Measurements from ENCODE around the gene EPS8L3.

The EPS8L3 gene, protein sequence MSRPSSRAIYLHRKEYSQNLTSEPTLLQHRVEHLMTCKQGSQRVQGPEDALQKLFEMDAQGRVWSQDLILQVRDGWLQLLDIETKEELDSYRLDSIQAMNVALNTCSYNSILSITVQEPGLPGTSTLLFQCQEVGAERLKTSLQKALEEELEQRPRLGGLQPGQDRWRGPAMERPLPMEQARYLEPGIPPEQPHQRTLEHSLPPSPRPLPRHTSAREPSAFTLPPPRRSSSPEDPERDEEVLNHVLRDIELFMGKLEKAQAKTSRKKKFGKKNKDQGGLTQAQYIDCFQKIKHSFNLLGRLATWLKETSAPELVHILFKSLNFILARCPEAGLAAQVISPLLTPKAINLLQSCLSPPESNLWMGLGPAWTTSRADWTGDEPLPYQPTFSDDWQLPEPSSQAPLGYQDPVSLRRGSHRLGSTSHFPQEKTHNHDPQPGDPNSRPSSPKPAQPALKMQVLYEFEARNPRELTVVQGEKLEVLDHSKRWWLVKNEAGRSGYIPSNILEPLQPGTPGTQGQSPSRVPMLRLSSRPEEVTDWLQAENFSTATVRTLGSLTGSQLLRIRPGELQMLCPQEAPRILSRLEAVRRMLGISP

DNA sequence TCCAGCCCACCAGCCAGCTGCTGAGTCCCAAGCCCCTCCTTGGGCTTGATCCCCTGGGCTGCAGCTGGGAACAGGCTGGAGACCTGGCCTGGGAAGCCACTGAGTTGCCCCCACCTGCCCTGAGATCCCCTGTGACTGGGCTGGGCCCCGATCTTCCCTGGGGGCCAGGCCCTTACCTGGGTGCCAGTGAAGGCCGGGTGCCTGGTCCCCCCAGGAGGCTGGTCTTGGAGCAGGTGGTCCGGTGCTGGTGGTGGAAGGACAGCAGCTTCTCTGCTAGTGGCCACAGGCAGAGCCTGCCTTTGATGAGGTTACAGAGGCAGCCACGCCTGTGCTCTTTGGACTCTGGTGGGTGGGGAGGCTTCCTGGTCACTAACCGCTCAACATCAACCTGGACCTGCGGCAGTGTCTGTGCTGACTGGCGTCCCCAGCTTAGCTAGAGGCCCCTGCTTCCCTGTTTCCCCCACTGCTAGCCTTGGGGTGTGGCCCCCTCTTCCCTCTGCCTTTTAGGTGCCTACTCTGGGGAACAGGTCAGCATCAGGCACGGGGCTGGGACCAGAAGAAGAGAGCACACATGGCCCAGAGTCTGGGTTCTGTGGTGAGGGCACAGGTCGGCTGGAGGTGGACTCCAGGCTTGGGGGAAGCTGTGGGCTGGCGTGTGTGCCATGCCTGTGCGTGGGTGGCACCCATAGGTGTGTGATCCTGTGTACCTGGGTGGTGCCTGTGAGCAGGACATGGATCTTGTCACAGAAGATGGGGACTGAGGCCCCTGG, at the start of gene EPS8L3:
Gene EPS8L3 (minus strand): TSS at position 278 of the 770 bp plus-strand sequence. CDS start 2,174 bp downstream, outside the sequence.
- H3K9me3 ChIP-seq, result no peaks in the 10 kb centered on the region
- no peaks in the 10 kb centered on the region for H3K4me1 ChIP-seq

DNA sequence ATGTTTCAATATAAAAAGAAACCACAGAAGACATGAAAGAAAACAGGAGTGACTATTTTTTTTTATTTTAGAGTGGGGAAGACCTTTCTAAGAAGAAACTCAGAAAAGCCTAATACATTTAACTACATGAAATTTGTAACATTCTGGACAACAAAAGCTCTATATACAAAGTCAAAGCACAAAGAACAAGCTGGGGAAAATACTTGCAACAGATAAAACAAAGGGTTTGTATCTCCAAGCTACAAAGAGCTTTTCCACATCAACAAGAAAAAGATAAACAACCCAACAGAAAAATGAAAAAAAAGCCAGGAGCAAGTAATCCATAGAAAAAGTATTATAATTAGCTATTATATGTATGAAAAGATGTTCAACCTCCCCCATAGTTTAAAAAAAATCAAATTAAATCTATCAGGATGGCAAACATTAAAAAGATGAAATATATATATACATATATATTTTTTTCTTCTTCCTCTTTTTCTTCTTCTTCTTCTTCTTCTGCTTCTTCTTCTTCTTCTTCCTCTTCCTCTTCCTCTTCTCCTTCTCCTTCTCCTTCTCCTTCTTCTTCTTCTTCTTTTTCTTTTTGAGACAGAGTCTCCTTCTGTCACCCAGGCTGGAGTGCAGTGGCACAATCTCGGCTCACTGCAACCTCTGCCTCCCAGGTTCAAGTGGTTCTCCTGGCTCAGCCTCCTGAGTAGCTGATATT, 49.1 kb upstream of the EPS8L3 start:
- Histone ChIP-seq H3K4me1 (peaks cover 2% of the 10 kb centered on the region; the same call in 1 of the 2 replicates), H3K9me3 (peaks cover 7% of the 10 kb centered on the region), H3K36me3 (replicated peaks) (no peaks in the 10 kb centered on the region), H3K4me3 (no peak overlapping the region), H3K27me3 (ENCODE audit: low read depth) (no peaks in the 10 kb centered on the region)
- in situ Hi-C loops (cut with MboI; ENCODE audit: low sequenced_read_pairs), result no loop called here
- no peak for DNase-seq (ENCODE audit: low spot score in 2 of 2)

More for the DNA sequence above, at the start of gene EPS8L3:
- no peak for DNase-seq (ENCODE audit: low spot score in 2 of 2)
- H3K27me3 ChIP-seq (ENCODE audit: low read depth), result no peaks in the 10 kb centered on the region
- no peak within 1 kb of the TSS for H3K4me3 ChIP-seq
- no peaks in the 10 kb centered on the region for H3K36me3 ChIP-seq (replicated peaks)
- in situ Hi-C loops (cut with MboI; ENCODE audit: low sequenced_read_pairs), result no loop called here

DNA sequence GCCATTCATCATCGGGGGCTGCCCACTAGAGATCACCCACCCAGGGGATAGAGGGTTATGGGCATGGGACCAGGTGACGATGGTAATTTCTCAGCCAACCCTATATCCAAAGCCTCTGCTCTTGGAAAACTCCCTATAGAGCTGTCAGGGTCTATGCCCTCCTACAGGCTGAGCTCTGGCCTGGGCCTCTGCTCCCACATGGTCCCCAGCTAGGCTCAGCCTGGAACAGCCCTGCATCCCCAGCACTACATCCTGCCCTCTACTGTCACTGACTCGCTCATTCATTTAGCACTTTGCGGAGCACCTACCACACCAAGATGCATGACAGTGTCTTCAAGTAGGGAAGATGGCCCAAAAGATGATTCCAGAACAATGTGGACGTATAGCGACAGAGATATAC, 45.0 kb upstream of the EPS8L3 start:
- H3K9me3 ChIP-seq, result no peaks in the 10 kb centered on the region
- peaks cover 2% of the 10 kb centered on the region; the same call in 1 of the 2 replicates for H3K4me1 ChIP-seq
- no peaks in the 10 kb centered on the region for H3K36me3 ChIP-seq (replicated peaks)
- no peak for DNase-seq (ENCODE audit: low spot score in 2 of 2)
- H3K27me3 ChIP-seq (ENCODE audit: low read depth), result no peaks in the 10 kb centered on the region
- H3K4me3 ChIP-seq, result no peak overlapping the region
- in situ Hi-C loops (cut with MboI; ENCODE audit: low sequenced_read_pairs), result no loop called here

DNA sequence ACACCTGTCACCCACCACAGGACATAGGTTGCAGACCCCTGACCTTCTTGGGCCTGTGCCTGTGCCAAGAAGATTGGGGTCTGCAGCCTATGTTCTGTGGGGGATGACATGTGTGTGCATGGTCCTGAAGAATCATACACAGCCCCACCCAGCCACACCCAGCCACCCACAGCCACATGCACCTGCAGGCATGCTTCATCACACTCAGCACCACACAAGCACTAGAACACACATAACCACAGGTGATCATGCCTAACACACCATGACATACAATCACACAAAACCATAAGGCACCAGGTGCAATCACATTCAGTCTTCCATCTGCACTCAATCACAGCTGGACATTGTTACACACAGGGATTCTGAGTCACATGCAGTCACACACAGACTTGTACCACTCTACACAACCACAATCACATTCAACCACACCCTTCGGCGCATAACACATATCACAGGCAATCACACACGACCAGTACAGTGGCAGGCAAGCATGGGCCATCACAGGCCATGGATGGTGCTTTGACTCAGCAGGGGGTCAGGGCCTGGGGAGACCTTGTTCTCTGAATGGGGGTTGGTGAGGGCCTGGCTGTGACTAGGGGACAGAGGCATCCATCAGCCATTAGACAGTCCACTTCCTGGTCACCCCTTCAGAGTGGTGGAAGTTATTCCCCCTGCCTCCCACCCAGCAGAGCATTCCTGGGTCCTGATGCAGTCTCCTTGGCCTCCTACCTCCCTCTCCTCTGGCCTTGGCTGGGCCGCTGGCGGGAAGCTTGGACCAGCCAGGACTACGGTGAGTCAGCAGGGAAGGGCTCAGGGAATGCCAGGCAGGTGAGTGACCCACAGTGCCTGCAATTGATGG, 44.3 kb upstream of the EPS8L3 start:
- no peak for DNase-seq (ENCODE audit: low spot score in 2 of 2)
- no peaks in the 10 kb centered on the region for H3K9me3 ChIP-seq
- H3K4me3 ChIP-seq, result no peak overlapping the region
- in situ Hi-C loops (cut with MboI; ENCODE audit: low sequenced_read_pairs), result no loop called here
- H3K36me3 ChIP-seq (replicated peaks), result no peaks in the 10 kb centered on the region
- no peaks in the 10 kb centered on the region for H3K27me3 ChIP-seq (ENCODE audit: low read depth)
- H3K4me1 ChIP-seq, result peaks cover 2% of the 10 kb centered on the region; the same call in 1 of the 2 replicates

DNA sequence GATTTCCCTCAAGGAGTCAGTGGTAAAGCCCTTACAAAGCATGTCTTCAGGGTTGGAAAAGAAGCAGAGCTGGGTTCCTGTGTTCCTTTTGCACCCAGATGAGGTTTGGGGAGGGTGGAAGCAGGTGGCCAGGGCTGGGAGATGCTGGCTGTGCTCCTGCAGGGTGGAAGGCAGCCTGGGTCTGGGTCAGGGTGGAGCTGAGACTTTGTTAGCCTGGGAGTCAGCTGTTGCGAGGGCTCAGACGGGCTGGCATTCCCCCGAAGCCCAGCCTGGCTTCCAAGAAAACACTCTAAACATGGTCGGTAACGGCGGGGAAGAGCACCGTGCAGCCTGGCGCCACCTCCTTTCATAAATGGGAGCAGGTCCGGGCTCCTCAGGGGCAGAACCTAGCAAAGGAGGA, 43.7 kb upstream of the EPS8L3 start:
- Histone ChIP-seq H3K36me3 (replicated peaks) (no peaks in the 10 kb centered on the region), H3K27me3 (ENCODE audit: low read depth) (no peaks in the 10 kb centered on the region), H3K9me3 (no peaks in the 10 kb centered on the region), H3K4me3 (no peak overlapping the region), H3K4me1 (no peaks in the 10 kb centered on the region)
- DNase-seq (ENCODE audit: low spot score in 2 of 2), result no peak
- in situ Hi-C loops (cut with MboI; ENCODE audit: low sequenced_read_pairs), result no loop called here

DNA sequence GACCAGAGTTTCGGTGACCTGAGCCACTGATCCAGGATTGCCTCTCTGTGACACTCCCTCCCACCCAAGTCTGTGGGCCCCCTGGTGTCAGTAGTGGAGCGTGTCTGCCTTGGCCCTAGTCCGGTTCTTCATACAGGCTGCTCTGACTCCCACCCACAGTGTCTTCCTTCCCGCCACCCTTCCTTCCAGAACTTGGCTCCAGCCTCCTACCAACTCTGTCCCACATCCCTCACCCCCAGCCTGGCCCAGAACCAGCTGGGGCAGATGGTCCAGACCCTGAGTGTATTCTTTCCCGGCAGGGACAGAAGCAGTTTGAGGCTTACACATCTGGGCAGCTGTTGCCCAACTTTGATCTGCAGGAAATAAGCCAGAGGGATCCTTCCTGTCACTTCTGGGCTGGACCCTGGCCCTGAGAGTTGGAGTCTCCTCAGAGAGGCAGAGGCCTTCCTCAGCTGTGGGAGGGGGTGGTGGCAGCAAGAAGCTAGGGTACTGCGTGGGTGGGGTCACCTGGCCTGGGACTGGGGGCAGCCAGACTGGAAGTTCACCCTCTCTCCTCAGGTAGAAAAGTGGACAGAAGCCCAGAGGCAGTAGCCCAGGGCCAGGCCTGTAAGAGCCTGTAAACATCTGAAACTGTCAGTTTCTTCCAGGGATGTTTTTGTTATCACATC, 43.1 kb upstream of the EPS8L3 start:
- Histone ChIP-seq H3K36me3 (replicated peaks) (no peaks in the 10 kb centered on the region), H3K4me1 (no peaks in the 10 kb centered on the region), H3K4me3 (no peak overlapping the region), H3K9me3 (no peaks in the 10 kb centered on the region), H3K27me3 (ENCODE audit: low read depth) (no peaks in the 10 kb centered on the region)
- no peak for DNase-seq (ENCODE audit: low spot score in 2 of 2)
- in situ Hi-C loops (cut with MboI; ENCODE audit: low sequenced_read_pairs), result no loop called here

DNA sequence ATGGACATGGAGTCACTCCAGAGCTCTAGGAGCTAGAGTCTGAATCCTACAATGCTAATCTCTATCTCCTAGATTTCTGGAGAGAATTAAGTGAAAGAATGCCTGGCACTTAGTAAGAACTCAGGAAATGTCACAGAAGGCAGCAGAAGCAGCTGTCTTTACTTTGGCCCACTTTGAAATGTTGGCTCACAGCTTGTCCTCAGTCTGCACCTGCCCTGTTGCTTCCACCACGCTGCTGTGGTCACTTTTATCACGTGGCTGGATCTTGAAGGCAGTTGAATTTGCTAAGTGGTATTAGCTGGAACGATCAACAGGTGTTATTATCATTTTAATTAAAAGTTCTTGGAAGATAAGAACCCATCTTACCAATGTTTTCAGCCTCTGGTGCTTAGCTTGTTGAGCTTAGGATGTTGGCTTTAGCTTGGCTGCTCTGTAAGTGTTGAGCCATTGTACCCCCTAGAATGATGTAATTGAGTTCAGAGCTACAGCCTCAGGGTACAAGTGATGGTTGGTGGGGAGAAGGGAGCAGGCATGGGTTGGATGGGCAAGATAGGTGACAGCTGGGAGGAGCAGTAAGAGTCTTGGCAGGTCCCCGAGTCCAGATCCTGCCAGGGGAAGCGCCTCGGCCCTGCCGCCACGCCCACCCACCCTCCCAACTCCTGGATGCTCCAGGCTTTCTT, 41.9 kb upstream of the EPS8L3 start:
- no peaks in the 10 kb centered on the region for H3K9me3 ChIP-seq
- H3K4me3 ChIP-seq, result no peak overlapping the region
- in situ Hi-C loops (cut with MboI; ENCODE audit: low sequenced_read_pairs), result no loop called here
- no peaks in the 10 kb centered on the region for H3K36me3 ChIP-seq (replicated peaks)
- peaks cover 3% of the 10 kb centered on the region for H3K4me1 ChIP-seq
- no peak for DNase-seq (ENCODE audit: low spot score in 2 of 2)
- no peaks in the 10 kb centered on the region for H3K27me3 ChIP-seq (ENCODE audit: low read depth)

DNA sequence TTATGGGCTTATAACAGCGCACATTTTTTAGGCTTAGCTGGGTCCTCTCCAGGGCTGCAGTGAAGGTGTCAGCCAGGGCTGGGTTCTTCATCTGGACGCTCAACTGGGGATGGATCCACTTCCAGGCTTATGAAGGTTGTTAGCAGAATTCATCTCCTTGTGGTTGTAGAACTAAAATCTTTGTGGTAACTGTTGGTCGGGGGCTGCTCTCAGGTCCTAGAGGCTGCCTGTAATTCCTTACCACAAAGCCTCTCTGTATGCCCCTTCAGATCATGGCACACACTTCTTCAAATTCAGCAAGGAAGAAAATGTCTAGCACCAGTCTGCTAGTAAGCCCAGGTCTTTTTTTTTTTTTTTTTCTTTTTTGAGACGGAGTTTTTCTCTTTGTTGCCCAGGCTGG, 40.9 kb upstream of the EPS8L3 start:
- Histone ChIP-seq H3K9me3 (0 out of 2 replicates have a peak, but pooled peaks cover 2% of the 10 kb centered on the region), H3K27me3 (ENCODE audit: low read depth) (no peaks in the 10 kb centered on the region), H3K4me3 (no peak overlapping the region), H3K36me3 (replicated peaks) (no peaks in the 10 kb centered on the region), H3K4me1 (peaks cover 10% of the 10 kb centered on the region)
- in situ Hi-C loops (cut with MboI; ENCODE audit: low sequenced_read_pairs), result no loop called here
- DNase-seq (ENCODE audit: low spot score in 2 of 2), result no peak

DNA sequence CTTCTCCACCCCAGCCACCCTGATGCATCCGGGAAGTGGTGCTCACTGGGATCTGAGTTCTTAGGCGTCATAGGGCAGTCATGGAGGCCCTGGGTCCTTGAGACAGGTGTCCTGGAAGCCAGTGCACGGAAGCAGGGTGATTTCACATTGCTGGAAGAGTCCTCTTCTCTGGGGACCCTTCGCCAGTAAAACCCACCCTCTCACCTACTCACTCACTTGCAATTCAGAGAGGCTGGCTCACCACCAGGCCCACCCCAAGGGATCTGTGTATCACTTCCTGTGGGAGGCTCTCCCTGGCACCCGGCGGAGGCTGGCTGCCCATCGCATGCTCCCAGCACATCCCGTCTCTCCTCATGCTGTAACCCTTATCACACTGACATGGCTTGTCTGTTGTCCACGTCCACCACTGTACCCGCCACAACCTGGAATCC, 40.2 kb upstream of the EPS8L3 start:
- in situ Hi-C loops (cut with MboI; ENCODE audit: low sequenced_read_pairs), result no loop called here
- Histone ChIP-seq H3K36me3 (replicated peaks) (no peaks in the 10 kb centered on the region), H3K4me1 (peaks cover 12% of the 10 kb centered on the region), H3K27me3 (ENCODE audit: low read depth) (no peaks in the 10 kb centered on the region), H3K4me3 (no peak overlapping the region), H3K9me3 (0 out of 2 replicates have a peak, but pooled peaks cover 2% of the 10 kb centered on the region)
- no peak for DNase-seq (ENCODE audit: low spot score in 2 of 2)

DNA sequence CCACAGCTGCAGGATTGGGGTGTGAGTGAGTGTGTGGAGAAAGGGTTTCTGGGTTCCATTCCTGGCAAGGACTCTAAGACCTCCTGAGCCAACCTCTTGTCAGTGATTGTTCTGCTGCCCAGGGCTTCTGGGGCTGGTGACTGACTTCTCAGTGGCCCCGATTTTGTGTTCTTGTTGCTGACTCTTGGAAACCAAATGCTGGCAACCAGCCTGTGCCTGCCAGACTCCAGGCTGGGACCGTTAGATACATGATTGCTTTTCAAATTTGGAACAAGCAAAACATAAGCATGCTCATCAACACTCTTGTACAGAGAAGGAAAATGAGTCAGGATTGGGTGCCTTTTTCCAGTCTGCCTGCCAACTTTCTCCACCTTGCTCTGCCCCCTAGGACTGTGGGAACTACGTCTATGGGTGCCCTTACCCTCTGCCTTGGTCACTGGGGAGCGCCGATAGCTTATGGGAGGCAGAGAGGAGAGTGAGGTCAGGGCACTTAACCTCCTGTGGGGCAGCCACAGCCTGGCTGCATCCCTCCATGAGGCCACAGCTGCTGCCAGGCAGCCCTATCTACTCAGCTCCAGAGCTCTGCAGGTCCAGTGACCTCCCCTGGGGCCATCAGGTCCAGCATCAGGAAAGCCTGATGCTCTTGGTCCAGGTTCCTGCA, 39.3 kb upstream of the EPS8L3 start:
- Histone ChIP-seq H3K9me3 (0 out of 2 replicates have a peak, but pooled peaks cover 2% of the 10 kb centered on the region), H3K36me3 (replicated peaks) (no peaks in the 10 kb centered on the region), H3K4me3 (no peak overlapping the region), H3K4me1 (peaks cover 12% of the 10 kb centered on the region), H3K27me3 (ENCODE audit: low read depth) (no peaks in the 10 kb centered on the region)
- in situ Hi-C loops (cut with MboI; ENCODE audit: low sequenced_read_pairs), result no loop called here
- DNase-seq (ENCODE audit: low spot score in 2 of 2), result no peak

DNA sequence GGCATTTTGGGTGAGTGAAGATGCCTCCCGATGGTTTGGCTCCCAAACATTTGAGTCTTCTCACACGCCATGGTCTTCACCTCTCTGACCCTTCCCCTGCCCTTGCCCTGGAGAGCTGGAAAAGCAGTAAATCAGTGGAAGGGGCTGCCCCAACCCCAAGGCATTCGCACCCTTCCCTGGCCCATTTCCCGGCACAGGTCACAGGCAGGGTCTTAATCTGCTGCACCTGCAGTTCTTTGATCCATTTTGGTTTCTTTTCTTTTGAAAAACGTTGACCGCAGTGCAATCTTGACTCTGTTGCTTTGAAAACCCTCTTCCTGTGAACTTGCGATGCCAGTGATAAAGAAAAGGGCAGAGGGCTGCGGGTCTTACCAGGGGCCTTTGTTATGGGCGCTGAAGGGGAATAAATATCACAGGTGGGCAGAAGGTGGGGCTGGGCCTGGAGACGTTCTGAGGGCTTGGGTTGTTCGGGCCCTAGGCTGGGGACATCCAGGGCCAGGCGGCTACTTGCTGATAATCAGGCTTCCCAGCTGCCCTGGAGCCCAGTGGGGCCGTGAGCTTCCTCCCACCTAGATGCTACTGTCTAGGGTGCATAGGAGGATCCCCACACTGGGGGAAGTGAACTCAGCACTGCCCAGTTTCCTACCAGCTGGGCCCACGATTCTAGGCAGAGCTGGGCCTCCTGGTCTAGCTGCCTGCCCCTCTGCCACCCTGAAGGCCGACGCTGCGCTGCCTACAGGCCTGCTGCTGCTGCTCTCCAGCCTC, 38.6 kb upstream of the EPS8L3 start:
- Histone ChIP-seq H3K36me3 (replicated peaks) (no peaks in the 10 kb centered on the region), H3K4me1 (peaks cover 12% of the 10 kb centered on the region), H3K4me3 (no peak overlapping the region), H3K9me3 (0 out of 2 replicates have a peak, but pooled peaks cover 2% of the 10 kb centered on the region), H3K27me3 (ENCODE audit: low read depth) (no peaks in the 10 kb centered on the region)
- in situ Hi-C loops (cut with MboI; ENCODE audit: low sequenced_read_pairs), result no loop called here
- DNase-seq (ENCODE audit: low spot score in 2 of 2), result no peak
